ENCODE results near the gene CAMK2N1. TPM values are rescaled to one million over a fixed set of nuclear protein-coding genes. Genes with fewer than 3 reads are reported as not detected.

The CAMK2N1 gene
- total RNA-seq, 1 donor from 2014 or later, result 0.18 TPM

DNA sequence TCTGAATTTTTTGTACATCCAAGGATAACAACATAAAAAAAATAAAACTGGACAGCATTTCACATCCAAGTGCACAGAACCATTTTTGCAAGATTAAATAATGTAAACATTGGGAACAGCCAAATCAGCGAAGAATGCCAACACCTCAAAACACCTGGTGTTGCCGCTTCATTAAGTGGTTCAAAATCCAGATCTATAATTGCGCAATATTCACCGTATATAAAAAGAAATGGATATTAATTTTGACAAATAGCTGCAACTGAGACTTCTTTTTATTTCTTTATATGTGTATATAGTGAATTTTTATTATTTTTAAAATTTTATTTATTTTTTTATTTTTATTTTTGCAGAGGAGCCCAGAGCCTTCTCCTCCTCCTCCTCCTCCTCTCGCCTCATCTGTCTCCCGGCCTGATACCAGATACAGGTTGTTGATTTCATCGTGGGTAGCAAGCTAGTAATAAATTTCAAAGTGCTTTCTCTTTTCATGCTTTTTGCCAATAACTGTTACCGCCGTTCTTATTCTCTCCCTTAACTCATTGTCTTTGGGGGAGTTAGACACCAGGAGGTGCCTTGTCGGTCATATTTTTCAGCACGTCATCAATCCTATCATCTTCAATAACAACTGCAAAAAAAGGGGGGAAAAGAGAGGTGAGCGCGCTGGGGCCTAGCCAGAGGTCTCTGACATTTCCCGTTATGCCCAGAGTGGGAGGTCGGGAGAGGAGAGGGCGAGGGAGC, 2.7 kb downstream of the CAMK2N1 start:
- DNase-seq (no peak), ATAC-seq (ENCODE audit: low read depth) (no peak)
- CTCF ChIA-PET, result interaction anchor here (1.7 to 1.8 kb wide), 2 partner anchors 9 to 10 kb away, joined by 5 to 7 read pairs; no protein-coding TSS in a partner anchor
- POLR2A ChIA-PET, result interaction anchor here (0.6 kb wide), 1 partner anchor 267 kb away, joined by 5 read pairs; no protein-coding TSS in a partner anchor
- no peaks in the 10 kb centered on the region for H3K36me3 Mint-ChIP-seq (ENCODE audit: low read depth)
- H3K4me3 Mint-ChIP-seq, result no peak overlapping the region
- H3K27ac Mint-ChIP-seq, result no peak overlapping the region
- TF ChIP-seq, protein P1, sequence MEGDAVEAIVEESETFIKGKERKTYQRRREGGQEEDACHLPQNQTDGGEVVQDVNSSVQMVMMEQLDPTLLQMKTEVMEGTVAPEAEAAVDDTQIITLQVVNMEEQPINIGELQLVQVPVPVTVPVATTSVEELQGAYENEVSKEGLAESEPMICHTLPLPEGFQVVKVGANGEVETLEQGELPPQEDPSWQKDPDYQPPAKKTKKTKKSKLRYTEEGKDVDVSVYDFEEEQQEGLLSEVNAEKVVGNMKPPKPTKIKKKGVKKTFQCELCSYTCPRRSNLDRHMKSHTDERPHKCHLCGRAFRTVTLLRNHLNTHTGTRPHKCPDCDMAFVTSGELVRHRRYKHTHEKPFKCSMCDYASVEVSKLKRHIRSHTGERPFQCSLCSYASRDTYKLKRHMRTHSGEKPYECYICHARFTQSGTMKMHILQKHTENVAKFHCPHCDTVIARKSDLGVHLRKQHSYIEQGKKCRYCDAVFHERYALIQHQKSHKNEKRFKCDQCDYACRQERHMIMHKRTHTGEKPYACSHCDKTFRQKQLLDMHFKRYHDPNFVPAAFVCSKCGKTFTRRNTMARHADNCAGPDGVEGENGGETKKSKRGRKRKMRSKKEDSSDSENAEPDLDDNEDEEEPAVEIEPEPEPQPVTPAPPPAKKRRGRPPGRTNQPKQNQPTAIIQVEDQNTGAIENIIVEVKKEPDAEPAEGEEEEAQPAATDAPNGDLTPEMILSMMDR (IDR thresholded peaks at IDR 0.05), result no peak
- peaks cover 20% of the 10 kb centered on the region for H3K4me1 Mint-ChIP-seq
- H3K9me3 Mint-ChIP-seq, result no peaks in the 10 kb centered on the region
- intact Hi-C loops (cut with micrococcal nuclease), result no loop called here
- H3K27me3 Mint-ChIP-seq, result peaks cover 58% of the 10 kb centered on the region

DNA sequence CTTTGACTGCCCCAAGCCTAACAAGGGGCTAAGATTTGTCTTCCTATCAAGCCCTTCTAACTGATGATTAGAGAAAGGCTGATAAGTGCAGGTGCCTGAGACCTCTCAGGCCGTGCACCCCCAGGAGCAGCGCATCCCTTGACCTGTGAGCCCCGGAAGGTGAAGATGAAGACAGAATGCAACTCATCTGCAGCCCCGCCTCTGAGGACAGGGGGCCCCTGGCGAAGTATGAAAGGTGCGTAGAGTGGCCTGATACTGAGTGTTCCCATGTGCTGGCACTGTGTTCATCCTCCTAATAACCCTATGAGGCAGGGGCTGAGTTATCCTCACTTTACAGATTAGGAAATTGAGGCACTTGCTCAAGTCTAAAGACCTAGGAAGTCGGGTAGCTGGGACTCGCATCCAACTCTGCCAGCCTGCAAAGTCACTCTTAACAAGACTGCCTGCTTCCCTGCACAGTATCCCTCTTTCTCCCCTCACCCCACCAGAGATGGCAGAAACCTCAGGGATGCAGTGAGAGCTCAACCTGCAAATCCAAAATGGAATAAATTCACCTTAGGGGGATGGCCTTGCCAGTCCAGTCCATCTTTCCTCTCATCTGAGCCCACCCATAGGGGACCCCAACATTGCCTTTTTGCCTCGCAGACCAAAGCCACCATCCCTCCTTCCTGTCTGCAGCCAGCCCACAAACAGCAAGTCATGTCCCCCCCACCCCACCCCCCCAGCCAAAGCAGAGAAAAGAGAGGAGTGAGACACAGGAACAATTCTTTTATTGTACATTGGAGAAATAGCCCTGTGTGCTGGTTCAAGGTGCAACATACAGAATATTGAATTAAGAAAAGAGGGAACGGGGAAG, 4.1 kb downstream of the CAMK2N1 start:
- no peak overlapping the region for H3K4me3 Mint-ChIP-seq
- H3K4me1 Mint-ChIP-seq, result peaks cover 18% of the 10 kb centered on the region
- H3K27ac Mint-ChIP-seq, result no peak overlapping the region
- peaks cover 57% of the 10 kb centered on the region for H3K27me3 Mint-ChIP-seq
- POLR2A ChIA-PET, result no interaction called here
- intact Hi-C loops (cut with micrococcal nuclease), result no loop called here
- DNase-seq, result no peak
- CTCF ChIA-PET, result interaction anchor here (1.8 kb wide), 1 partner anchor 12 kb away, joined by 7 read pairs; no protein-coding TSS in a partner anchor
- ATAC-seq (ENCODE audit: low read depth), result no peak
- TF ChIP-seq, protein P1 (IDR thresholded peaks at IDR 0.05), result no peak
- no peaks in the 10 kb centered on the region for H3K36me3 Mint-ChIP-seq (ENCODE audit: low read depth)
- no peaks in the 10 kb centered on the region for H3K9me3 Mint-ChIP-seq

DNA sequence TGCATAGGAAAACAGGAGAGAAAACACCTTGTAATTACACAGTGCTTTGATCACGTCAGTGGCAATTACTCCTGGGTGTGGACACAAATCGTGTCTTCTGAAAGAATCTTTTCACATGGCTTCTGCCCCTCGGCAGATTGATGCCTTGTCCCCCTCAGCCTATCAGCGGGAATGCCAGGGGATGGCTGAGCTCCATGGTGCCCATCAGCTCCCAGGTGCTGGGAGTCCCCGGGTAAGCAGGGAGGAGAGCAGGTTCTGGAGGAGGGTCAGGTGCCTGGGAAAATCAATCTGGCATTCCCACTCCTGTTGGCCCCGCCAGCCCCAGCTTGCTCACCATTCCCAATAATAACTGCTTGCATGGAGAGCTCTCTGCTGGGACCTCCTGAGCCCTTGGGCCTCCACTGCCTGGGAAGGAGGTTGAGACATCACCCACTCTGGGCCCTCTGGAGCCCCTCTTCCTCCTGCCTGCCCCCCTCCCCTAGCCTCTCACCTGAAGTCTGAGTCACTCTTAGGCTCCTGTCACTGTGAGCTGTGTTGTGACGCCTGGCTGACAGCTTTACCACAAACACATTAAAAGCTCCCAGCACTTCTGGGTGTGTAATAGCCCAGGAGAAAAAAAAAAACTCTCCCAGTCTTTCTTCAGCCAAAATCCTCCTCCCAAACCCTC, 4.9 kb downstream of the CAMK2N1 start:
- no peak overlapping the region for H3K4me3 Mint-ChIP-seq
- H3K9me3 Mint-ChIP-seq, result no peaks in the 10 kb centered on the region
- peaks cover 17% of the 10 kb centered on the region for H3K4me1 Mint-ChIP-seq
- ATAC-seq (ENCODE audit: low read depth) (no peak), DNase-seq (no peak)
- no peaks in the 10 kb centered on the region for H3K36me3 Mint-ChIP-seq (ENCODE audit: low read depth)
- POLR2A ChIA-PET, result no interaction called here
- CTCF ChIA-PET, result no interaction called here
- TF ChIP-seq, protein P1 (IDR thresholded peaks at IDR 0.05), result no peak
- no peak overlapping the region for H3K27ac Mint-ChIP-seq
- peaks cover 62% of the 10 kb centered on the region for H3K27me3 Mint-ChIP-seq
- intact Hi-C loops (cut with micrococcal nuclease), result no loop called here

DNA sequence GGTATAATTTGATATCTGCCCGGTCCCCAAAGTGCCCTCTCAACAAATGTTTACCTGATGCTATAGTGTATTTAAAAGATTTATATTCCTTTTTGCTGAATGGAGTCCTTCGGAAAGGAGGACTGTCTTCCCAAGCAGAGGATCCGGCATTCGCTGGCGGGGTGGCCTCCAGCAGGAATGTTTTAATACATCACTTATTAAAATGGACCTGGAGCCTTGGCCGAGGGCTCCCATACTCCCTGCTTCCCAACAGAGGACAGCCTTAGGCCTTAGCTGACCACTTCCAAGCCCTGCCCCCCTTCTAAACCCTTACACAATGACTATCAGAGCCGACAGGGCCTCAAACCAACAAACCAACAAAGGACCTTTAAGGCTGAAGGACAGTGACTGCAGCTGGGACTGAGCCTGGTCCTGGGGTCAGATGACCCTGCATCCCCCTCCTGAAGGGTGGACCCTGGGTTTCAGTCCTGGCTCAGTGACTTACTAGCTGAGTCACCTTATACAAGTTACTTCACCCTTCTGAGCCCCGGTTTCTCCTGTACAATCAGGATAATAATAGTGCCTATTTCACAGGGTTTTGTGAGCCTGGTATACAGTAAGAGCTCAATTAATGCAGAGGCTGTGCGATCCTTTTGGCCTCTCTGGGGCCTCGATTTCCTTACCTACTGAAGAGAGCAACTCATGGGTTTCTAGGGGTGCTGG, 5.6 kb downstream of the CAMK2N1 start:
- intact Hi-C loops (cut with micrococcal nuclease), result no loop called here
- Mint-ChIP-seq H3K9me3 (no peaks in the 10 kb centered on the region), H3K36me3 (ENCODE audit: low read depth) (no peaks in the 10 kb centered on the region), H3K27me3 (peaks cover 62% of the 10 kb centered on the region), H3K4me3 (no peak overlapping the region), H3K27ac (no peak overlapping the region), H3K4me1 (peaks cover 13% of the 10 kb centered on the region)
- ChIA-PET CTCF (no interaction called here), POLR2A (no interaction called here)
- TF ChIP-seq, protein P1 (IDR thresholded peaks at IDR 0.05), result no peak
- ATAC-seq (ENCODE audit: low read depth) (no peak), DNase-seq (no peak)
